NAMALWA (cell line): Measurements from ENCODE around the gene CUL1.

Source experiments
- DNase-seq: peaks from one replicate; pipeline ENCODE4 v3.0.0-alpha.2; 2015; ENCODE audit warnings: low spot score

The CUL1 gene

GRCh38 chr7:148761499-148762278 is 63.0 kb downstream of the CUL1 start:
- no peak for DNase-seq

GRCh38 chr7:148763622-148764021 is 64.9 kb downstream of the CUL1 start:
- DNase-seq: no peak

- no peak for DNase-seq
These were observed 71.3 kb downstream of the CUL1 start for GRCh38 chr7:148770004-148770403.

- DNase-seq: no peak
These were observed 73.8 kb downstream of the CUL1 start for GRCh38 chr7:148772297-148773089.

GRCh38 chr7:148773334-148773733 is 74.6 kb downstream of the CUL1 start:
- no peak for DNase-seq

- DNase-seq: no peak
These were observed 75.8 kb downstream of the CUL1 start for GRCh38 chr7:148774471-148774870.

- DNase-seq: no peak
These were observed 84.2 kb downstream of the CUL1 start for GRCh38 chr7:148782757-148783456.

GRCh38 chr7:148783801-148784527 is 85.3 kb downstream of the CUL1 start:
- no peak for DNase-seq

GRCh38 chr7:148787571-148788295 is 89.0 kb downstream of the CUL1 start:
- no peak for DNase-seq

- DNase-seq: no peak
These were observed 90.5 kb downstream of the CUL1 start for GRCh38 chr7:148789220-148789619.

- no peak for DNase-seq
These were observed 91.5 kb downstream of the CUL1 start for GRCh38 chr7:148790131-148790726.

GRCh38 chr7:148790850-148791249 is 92.1 kb downstream of the CUL1 start:
- DNase-seq: no peak

GRCh38 chr7:148791546-148791945 is 92.8 kb downstream of the CUL1 start:
- DNase-seq: no peak

- no peak for DNase-seq
These were observed 94.9 kb downstream of the CUL1 start for GRCh38 chr7:148793590-148793989.

GRCh38 chr7:148794476-148794875 is 95.8 kb downstream of the CUL1 start:
- no peak for DNase-seq

GRCh38 chr7:148796841-148797240 is 98.1 kb downstream of the CUL1 start:
- no peak for DNase-seq

- DNase-seq: no peak
These were observed 101.3 kb downstream of the CUL1 start for GRCh38 chr7:148799893-148800555.

GRCh38 chr7:148800677-148801076 is 102.0 kb downstream of the CUL1 start:
- DNase-seq: no peak

GRCh38 chr7:148802101-148802493 is 103.4 kb downstream of the CUL1 start:
- no peak for DNase-seq

GRCh38 chr7:148803094-148803493 is 104.4 kb downstream of the CUL1 start:
- DNase-seq: no peak
